Measurements from ENCODE around the gene TMEM45B. TPM values are rescaled to one million over a fixed set of nuclear protein-coding genes. Genes with fewer than 3 reads are reported as not detected.
A peak's percentile ranks its signal among the peaks of the same experiment; 100 is the strongest.

Gene TMEM45B
- total and polyA plus RNA-seq, 2 donors (not counting 1 experiment from before 2014, with no cell fraction given), result not detected

- Histone ChIP-seq H3K4me2 (ENCODE audit: extremely low read depth, insufficient read depth, low read length) (no peak overlapping the region), H3K36me3 (ENCODE audit: control insufficient read depth, insufficient read depth, low read length) (no peaks in the 10 kb centered on the region), H2AFZ (ENCODE audit: low read length) (no peak overlapping the region), H3K27ac (ENCODE audit: insufficient read depth, low read length) (no peak overlapping the region), H3K4me3 (replicated peaks in 1 of 4; ENCODE audit: control extremely low read depth in 1 of 4, insufficient read depth in 1 of 4, low read depth in 3 of 4, low read length in 4 of 4) (no peak overlapping the region), H3K27me3 (ENCODE audit: control insufficient read depth, insufficient read depth, low read length) (peaks cover 6% of the 10 kb centered on the region), H3K4me1 (ENCODE audit: control insufficient read depth, extremely low read depth, insufficient read depth, low read length) (no peaks in the 10 kb centered on the region), H3K79me2 (ENCODE audit: control insufficient read depth, insufficient read depth, low read length) (no peaks in the 10 kb centered on the region), H3K9me3 (ENCODE audit: control insufficient read depth, insufficient read depth, low read depth, low read length) (no peaks in the 10 kb centered on the region), H3K9ac (ENCODE audit: insufficient read depth, low read length) (no peak overlapping the region), H4K20me1 (ENCODE audit: control insufficient read depth, extremely low read depth, insufficient read depth, low read length) (no peaks in the 10 kb centered on the region)
- no peak for DNase-seq (ENCODE audit: low read depth in 2 of 2)
- TF ChIP-seq, protein P1, sequence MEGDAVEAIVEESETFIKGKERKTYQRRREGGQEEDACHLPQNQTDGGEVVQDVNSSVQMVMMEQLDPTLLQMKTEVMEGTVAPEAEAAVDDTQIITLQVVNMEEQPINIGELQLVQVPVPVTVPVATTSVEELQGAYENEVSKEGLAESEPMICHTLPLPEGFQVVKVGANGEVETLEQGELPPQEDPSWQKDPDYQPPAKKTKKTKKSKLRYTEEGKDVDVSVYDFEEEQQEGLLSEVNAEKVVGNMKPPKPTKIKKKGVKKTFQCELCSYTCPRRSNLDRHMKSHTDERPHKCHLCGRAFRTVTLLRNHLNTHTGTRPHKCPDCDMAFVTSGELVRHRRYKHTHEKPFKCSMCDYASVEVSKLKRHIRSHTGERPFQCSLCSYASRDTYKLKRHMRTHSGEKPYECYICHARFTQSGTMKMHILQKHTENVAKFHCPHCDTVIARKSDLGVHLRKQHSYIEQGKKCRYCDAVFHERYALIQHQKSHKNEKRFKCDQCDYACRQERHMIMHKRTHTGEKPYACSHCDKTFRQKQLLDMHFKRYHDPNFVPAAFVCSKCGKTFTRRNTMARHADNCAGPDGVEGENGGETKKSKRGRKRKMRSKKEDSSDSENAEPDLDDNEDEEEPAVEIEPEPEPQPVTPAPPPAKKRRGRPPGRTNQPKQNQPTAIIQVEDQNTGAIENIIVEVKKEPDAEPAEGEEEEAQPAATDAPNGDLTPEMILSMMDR (conservative IDR thresholded peaks at IDR 0.05 in 1 of 2, IDR thresholded peaks at IDR 0.05 in 1 of 2; ENCODE audit: low read depth in 1 of 2, low read length in 2 of 2), result no peak
- no peak for TF ChIP-seq EZH2 (IDR thresholded peaks at IDR 0.05; ENCODE audit: low read length, missing control alignments)
Measured at GRCh38 chr11:129854232-129854805, 38.7 kb downstream of the TMEM45B start.

GRCh38 chr11:129855086-129855485 is 39.4 kb downstream of the TMEM45B start:
- no peaks in the 10 kb centered on the region for H4K20me1 ChIP-seq (ENCODE audit: control insufficient read depth, extremely low read depth, insufficient read depth, low read length)
- no peak overlapping the region for H3K4me2 ChIP-seq (ENCODE audit: extremely low read depth, insufficient read depth, low read length)
- H3K27ac ChIP-seq (ENCODE audit: insufficient read depth, low read length), result no peak overlapping the region
- TF ChIP-seq, protein P1 (conservative IDR thresholded peaks at IDR 0.05 in 1 of 2, IDR thresholded peaks at IDR 0.05 in 1 of 2; ENCODE audit: low read depth in 1 of 2, low read length in 2 of 2), result no peak
- TF ChIP-seq EZH2 (IDR thresholded peaks at IDR 0.05; ENCODE audit: low read length, missing control alignments), result no peak
- H3K79me2 ChIP-seq (ENCODE audit: control insufficient read depth, insufficient read depth, low read length), result no peaks in the 10 kb centered on the region
- no peaks in the 10 kb centered on the region for H3K4me1 ChIP-seq (ENCODE audit: control insufficient read depth, extremely low read depth, insufficient read depth, low read length)
- H2AFZ ChIP-seq (ENCODE audit: low read length), result no peak overlapping the region
- no peak overlapping the region for H3K9ac ChIP-seq (ENCODE audit: insufficient read depth, low read length)
- DNase-seq (ENCODE audit: low read depth in 2 of 2), result peak in 1 of 2 donors; percentile 13
- no peak overlapping the region for H3K4me3 ChIP-seq (replicated peaks in 1 of 4; ENCODE audit: control extremely low read depth in 1 of 4, insufficient read depth in 1 of 4, low read depth in 3 of 4, low read length in 4 of 4)
- peaks cover 6% of the 10 kb centered on the region for H3K27me3 ChIP-seq (ENCODE audit: control insufficient read depth, insufficient read depth, low read length)
- H3K36me3 ChIP-seq (ENCODE audit: control insufficient read depth, insufficient read depth, low read length), result no peaks in the 10 kb centered on the region
- H3K9me3 ChIP-seq (ENCODE audit: control insufficient read depth, insufficient read depth, low read depth, low read length), result no peaks in the 10 kb centered on the region

GRCh38 chr11:129856036-129856435 is 40.4 kb downstream of the TMEM45B start:
- Histone ChIP-seq H3K9ac (ENCODE audit: insufficient read depth, low read length) (no peak overlapping the region), H3K79me2 (ENCODE audit: control insufficient read depth, insufficient read depth, low read length) (no peaks in the 10 kb centered on the region), H4K20me1 (ENCODE audit: control insufficient read depth, extremely low read depth, insufficient read depth, low read length) (no peaks in the 10 kb centered on the region), H3K4me3 (replicated peaks in 1 of 4; ENCODE audit: control extremely low read depth in 1 of 4, insufficient read depth in 1 of 4, low read depth in 3 of 4, low read length in 4 of 4) (no peak overlapping the region), H3K4me1 (ENCODE audit: control insufficient read depth, extremely low read depth, insufficient read depth, low read length) (no peaks in the 10 kb centered on the region), H3K27ac (ENCODE audit: insufficient read depth, low read length) (no peak overlapping the region), H2AFZ (ENCODE audit: low read length) (no peak overlapping the region), H3K4me2 (ENCODE audit: extremely low read depth, insufficient read depth, low read length) (no peak overlapping the region), H3K9me3 (ENCODE audit: control insufficient read depth, insufficient read depth, low read depth, low read length) (no peaks in the 10 kb centered on the region), H3K36me3 (ENCODE audit: control insufficient read depth, insufficient read depth, low read length) (no peaks in the 10 kb centered on the region), H3K27me3 (ENCODE audit: control insufficient read depth, insufficient read depth, low read length) (peaks cover 6% of the 10 kb centered on the region)
- no peak for TF ChIP-seq EZH2 (IDR thresholded peaks at IDR 0.05; ENCODE audit: low read length, missing control alignments)
- TF ChIP-seq, protein P1 (conservative IDR thresholded peaks at IDR 0.05 in 1 of 2, IDR thresholded peaks at IDR 0.05 in 1 of 2; ENCODE audit: low read depth in 1 of 2, low read length in 2 of 2), result no peak
- DNase-seq (ENCODE audit: low read depth in 2 of 2), result no peak

Measured in fibroblast of lung (primary cell).